Measurements from ENCODE around the gene RNF25. TPM values are rescaled to one million over a fixed set of nuclear protein-coding genes. Genes with fewer than 3 reads are reported as not detected.
A peak's percentile ranks its signal among the peaks of the same experiment; 100 is the strongest.

Gene RNF25
- total RNA-seq, 2 donors from 2014 or later, result 13.9 to 18.2 TPM

DNA sequence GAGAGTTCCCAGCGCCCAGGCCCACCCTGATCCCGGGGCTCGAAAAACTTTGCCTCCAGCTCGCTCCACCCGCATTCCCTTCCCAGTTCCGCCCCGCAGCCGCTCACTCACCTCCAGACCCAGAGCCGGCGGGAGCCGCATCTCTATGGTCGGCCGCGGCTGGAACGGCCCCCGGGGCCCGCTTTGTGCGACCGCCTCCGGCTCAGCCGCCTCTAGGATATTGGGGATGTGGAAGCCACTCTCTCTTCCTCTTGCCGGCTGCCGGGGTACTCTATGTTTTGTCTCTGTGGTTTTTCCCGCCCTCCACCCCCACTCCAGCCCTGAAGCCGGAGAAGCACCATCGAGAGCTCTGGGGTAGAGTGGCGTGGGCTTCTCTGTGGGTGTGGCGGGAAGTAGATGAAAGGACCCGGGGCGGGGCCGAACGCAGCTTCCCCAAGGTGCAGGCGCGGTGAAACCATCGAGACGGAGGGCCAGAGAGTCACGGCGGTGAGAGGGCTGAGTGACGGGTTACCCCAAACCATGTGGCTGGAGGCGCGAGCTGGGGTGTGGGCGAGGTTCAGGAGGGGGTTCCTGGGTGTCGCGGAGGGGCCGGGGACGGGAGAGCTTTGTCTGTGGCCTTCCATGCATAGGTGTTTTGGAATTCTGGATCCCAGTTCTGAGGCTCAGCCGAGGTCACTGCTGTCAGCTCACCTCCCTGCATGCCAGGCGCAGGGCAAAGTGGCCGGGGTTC lies 12.4 kb downstream of the RNF25 start, which contains the start of the genes BCS1L and ZNF142:
TSS of gene BCS1L (plus strand) at position 426 of the 730 bp plus-strand sequence. CDS start 1,305 bp downstream, outside the sequence.
TSS of gene ZNF142 (minus strand) at position 366 of the 730 bp plus-strand sequence. CDS start 3,194 bp downstream, outside the sequence.
- peak within 1 kb of the TSS; percentile 68 to 70 for H3K4me3 ChIP-seq
- TF ChIP-seq, protein P1, sequence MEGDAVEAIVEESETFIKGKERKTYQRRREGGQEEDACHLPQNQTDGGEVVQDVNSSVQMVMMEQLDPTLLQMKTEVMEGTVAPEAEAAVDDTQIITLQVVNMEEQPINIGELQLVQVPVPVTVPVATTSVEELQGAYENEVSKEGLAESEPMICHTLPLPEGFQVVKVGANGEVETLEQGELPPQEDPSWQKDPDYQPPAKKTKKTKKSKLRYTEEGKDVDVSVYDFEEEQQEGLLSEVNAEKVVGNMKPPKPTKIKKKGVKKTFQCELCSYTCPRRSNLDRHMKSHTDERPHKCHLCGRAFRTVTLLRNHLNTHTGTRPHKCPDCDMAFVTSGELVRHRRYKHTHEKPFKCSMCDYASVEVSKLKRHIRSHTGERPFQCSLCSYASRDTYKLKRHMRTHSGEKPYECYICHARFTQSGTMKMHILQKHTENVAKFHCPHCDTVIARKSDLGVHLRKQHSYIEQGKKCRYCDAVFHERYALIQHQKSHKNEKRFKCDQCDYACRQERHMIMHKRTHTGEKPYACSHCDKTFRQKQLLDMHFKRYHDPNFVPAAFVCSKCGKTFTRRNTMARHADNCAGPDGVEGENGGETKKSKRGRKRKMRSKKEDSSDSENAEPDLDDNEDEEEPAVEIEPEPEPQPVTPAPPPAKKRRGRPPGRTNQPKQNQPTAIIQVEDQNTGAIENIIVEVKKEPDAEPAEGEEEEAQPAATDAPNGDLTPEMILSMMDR (IDR thresholded peaks at IDR 0.05), result no peak
- DNase-seq (ENCODE audit: low spot score), result peak; percentile 92
- H3K27me3 ChIP-seq, result no peaks in the 10 kb centered on the region
- peaks cover 0 to 31% of the 10 kb centered on the region in 2 donors for H3K4me1 ChIP-seq
- H3K27ac ChIP-seq, result peak within 1 kb of the TSS; percentile 65 to 68
- H3K9me3 ChIP-seq, result no peaks in the 10 kb centered on the region
- H3K36me3 ChIP-seq, result peaks cover 45% of the 10 kb centered on the region

DNA sequence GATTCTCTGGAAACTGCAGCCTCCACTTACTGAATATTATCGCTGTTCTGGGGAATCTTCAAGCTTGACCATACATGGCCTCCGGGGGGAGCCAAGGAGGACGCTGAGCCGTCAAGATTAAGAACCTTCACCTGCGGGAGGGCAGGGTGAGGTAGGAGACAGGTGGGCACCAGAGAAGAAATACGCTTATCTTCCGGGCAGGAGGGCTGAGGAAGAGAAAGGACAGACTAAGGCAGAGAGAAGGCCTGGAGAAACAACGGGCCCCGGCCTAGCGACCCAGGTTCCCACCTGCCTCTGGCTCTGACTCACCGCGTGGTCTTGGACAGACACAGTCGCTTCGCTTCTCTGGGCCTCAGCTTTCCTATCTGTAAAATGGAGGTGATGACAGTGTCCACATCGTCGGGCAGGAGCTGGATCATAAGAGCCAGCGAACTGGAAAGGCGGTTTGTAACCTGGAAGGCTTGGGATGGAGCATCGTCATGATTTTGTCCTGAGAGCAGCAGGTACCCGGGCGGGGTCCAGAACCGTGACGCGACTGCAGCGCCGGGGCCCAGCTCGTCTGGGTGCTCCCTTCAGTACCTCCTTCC lies 13.0 kb downstream of the RNF25 start:
- Histone ChIP-seq H3K27me3 (no peaks in the 10 kb centered on the region), H3K27ac (peak overlapping the region; percentile 65 to 68), H3K4me1 (peaks cover 0 to 31% of the 10 kb centered on the region in 2 donors), H3K9me3 (no peaks in the 10 kb centered on the region), H3K36me3 (peaks cover 45% of the 10 kb centered on the region), H3K4me3 (peak overlapping the region; percentile 68 to 70)
- TF ChIP-seq, protein P1 (IDR thresholded peaks at IDR 0.05), result no peak
- no peak for DNase-seq (ENCODE audit: low spot score)

DNA sequence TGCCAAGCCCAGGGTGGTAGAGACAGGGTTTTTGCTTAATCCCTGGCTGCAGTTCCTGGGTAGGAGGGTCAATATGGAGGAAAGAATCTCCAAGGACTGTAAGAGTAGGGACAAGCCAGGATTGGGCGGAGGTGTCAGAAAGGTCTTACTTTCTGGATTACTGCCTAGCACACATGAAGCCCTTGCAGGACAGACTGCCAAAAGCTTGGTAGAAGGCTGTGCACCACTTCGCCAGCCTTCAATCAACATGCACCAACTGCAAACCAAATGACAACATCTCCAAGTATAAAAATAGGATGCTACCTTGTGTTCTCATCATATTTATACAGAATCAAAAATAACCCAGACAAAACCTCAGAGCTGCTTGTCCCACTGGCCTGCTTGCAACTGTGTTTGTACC lies 16.1 kb downstream of the RNF25 start:
- Histone ChIP-seq H3K27ac (peak overlapping the region in 1 of 2 donors; percentile 43), H3K9me3 (no peaks in the 10 kb centered on the region), H3K27me3 (no peaks in the 10 kb centered on the region), H3K4me3 (no peak overlapping the region), H3K4me1 (peaks cover 0 to 31% of the 10 kb centered on the region in 2 donors), H3K36me3 (peaks cover 60% of the 10 kb centered on the region)
- TF ChIP-seq, protein P1 (IDR thresholded peaks at IDR 0.05), result no peak
- DNase-seq (ENCODE audit: low spot score), result no peak

DNA sequence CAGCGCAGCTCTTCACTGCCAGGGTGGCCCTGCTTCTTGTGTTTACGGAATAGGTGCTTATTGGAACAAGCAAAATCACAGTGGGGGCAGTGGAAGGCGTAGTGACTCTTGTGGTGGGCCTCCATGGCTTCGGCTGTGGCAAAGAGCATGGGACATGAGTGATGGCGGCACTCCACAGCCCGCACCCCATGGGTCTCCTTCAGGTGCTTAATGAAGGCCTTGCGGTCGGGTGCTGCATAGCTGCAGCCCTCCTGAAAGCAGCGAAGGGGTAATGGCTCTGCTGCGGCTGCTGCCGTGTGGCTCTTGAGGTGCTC lies 23.1 kb downstream of the RNF25 start:
- H3K36me3 ChIP-seq, result peaks cover 92% of the 10 kb centered on the region
- H3K4me3 ChIP-seq, result no peak overlapping the region
- H3K27me3 ChIP-seq, result no peaks in the 10 kb centered on the region
- no peaks in the 10 kb centered on the region for H3K4me1 ChIP-seq
- H3K27ac ChIP-seq, result no peak overlapping the region
- no peak for DNase-seq (ENCODE audit: low spot score)
- H3K9me3 ChIP-seq, result no peaks in the 10 kb centered on the region
- TF ChIP-seq, protein P1 (IDR thresholded peaks at IDR 0.05), result no peak

- H3K9me3 ChIP-seq, result no peaks in the 10 kb centered on the region
- no peaks in the 10 kb centered on the region for H3K4me1 ChIP-seq
- TF ChIP-seq, protein P1 (IDR thresholded peaks at IDR 0.05), result peak; percentile 79 to 82
- no peak overlapping the region for H3K27ac ChIP-seq
- no peak overlapping the region for H3K4me3 ChIP-seq
- peaks cover 92% of the 10 kb centered on the region for H3K36me3 ChIP-seq
- H3K27me3 ChIP-seq, result no peaks in the 10 kb centered on the region
- no peak for DNase-seq (ENCODE audit: low spot score)
These were observed 23.6 kb downstream of the RNF25 start for GRCh38 chr2:218648088-218648786.
